Measurements from ENCODE around the gene HSPA14. TPM values are rescaled to one million over a fixed set of nuclear protein-coding genes. Genes with fewer than 3 reads are reported as not detected.

HSPA14 gene
- total RNA-seq, 1 donor from 2014 or later = 10.4 TPM

Other genes starting within 250 kb of the HSPA14 start
- 75.4 TPM for gene FAM107B, start 63.4 kb upstream of the HSPA14 start, total RNA-seq
- gene CDNF, start 269 bp upstream of the HSPA14 start, total RNA-seq = 1.3 TPM
- 8.0 TPM for gene MSANTD7, start within 50 bp of the HSPA14 start, total RNA-seq
- 4.3 TPM for gene SUV39H2, start 40.6 kb downstream of the HSPA14 start, total RNA-seq
- gene DCLRE1C, start 115.8 kb downstream of the HSPA14 start, total RNA-seq = 13.6 TPM
- 0.95 TPM for gene MEIG1, start 121.1 kb downstream of the HSPA14 start, total RNA-seq
- gene OLAH, start 205.6 kb downstream of the HSPA14 start, total RNA-seq = 1.7 TPM

All from lower lobe of right lung (tissue), 1 donor.